PC-3 (cell line): ENCODE data around the gene TMPRSS2. TPM values are rescaled to one million over a fixed set of nuclear protein-coding genes. Genes with fewer than 3 reads are reported as not detected.
A peak's percentile ranks its signal among the peaks of the same experiment; 100 is the strongest.

ENCODE experiments used
- ATAC-seq: fragments of 200-7000 bp; cut with Tn5 transposase; 2 replicates; pipeline ENCODE4 v1.9.1; 2020; ENCODE audit warnings: mild to moderate bottlenecking, moderate library complexity
- BruUV-seq: library from RNA; stranded (reverse); fragments of 400-500 nt; replicated peaks from 2 replicates; lab custom pipeline; 2021; lab: Mats Ljungman, UMichigan
- CTCF ChIA-PET: fragments of 300-600 bp; sonication (Branson Sonifier 250); formaldehyde crosslinking; loops from one replicate; lab custom pipeline; 2022; ENCODE audit warnings: antibody characterized with exemption; lab: Charles Lee
- POLR2A ChIA-PET: fragments of 300-600 bp; sonication (Branson Sonifier 250); formaldehyde crosslinking; loops from one replicate; lab custom pipeline; 2022; ENCODE audit warnings: antibody characterized with exemption; ENCODE audit not compliant: unreplicated experiment; lab: Charles Lee
- DNase-seq: peaks from one replicate; pipeline ENCODE4 v3.0.0-alpha.2; 2015
- H2AFZ ChIP-seq: fragments of 300-600 bp; sonication (generic); 2 replicates; pipeline ENCODE4 v1.6.0; 2016; ENCODE audit warnings: antibody characterized with exemption, low read length
- H3F3A ChIP-seq: fragments of 300-600 bp; sonication (generic); one replicate; pipeline ENCODE4 v1.6.0; 2017; ENCODE audit warnings: antibody characterized with exemption, low read length, control low read depth, mild to moderate bottlenecking; ENCODE audit not compliant: unreplicated experiment
- H3K27ac ChIP-seq: fragments of 300-600 bp; sonication (generic); 2 replicates; pipeline ENCODE4 v1.5.1; 2016; ENCODE audit warnings: mild to moderate bottlenecking, low read length
- H3K27me3 ChIP-seq: fragments of 300-600 bp; sonication (generic); 2 replicates; pipeline ENCODE4 v1.6.1; 2016; ENCODE audit warnings: low read length, mixed read lengths
- H3K36me3 ChIP-seq: fragments of 300-600 bp; sonication (generic); 2 replicates; pipeline ENCODE4 v1.6.1; 2016; ENCODE audit warnings: low read depth, mixed run types, low read length, mixed read lengths
- H3K4me1 ChIP-seq: fragments of 300-600 bp; sonication (generic); 2 replicates; pipeline ENCODE4 v1.5.1; 2016; ENCODE audit warnings: low read length; ENCODE audit not compliant: insufficient read depth
- H3K4me2 ChIP-seq: fragments of 300-600 bp; sonication (generic); 2 replicates; pipeline ENCODE4 v1.6.0; 2016; ENCODE audit warnings: low read length
- H3K4me3 ChIP-seq: fragments of 300-600 bp; sonication (generic); 2 replicates; pipeline ENCODE4 v1.5.1; 2016; ENCODE audit warnings: mild to moderate bottlenecking, low read length, mixed read lengths
- H3K79me2 ChIP-seq: fragments of 300-600 bp; sonication (generic); 2 replicates; pipeline ENCODE4 v1.6.1; 2017; ENCODE audit warnings: low read length, mixed read lengths
- H3K9ac ChIP-seq: fragments of 300-600 bp; sonication (generic); 2 replicates; pipeline ENCODE4 v1.6.0; 2016; ENCODE audit warnings: mild to moderate bottlenecking, low read length
- H3K9me2 ChIP-seq: fragments of 300-600 bp; sonication (generic); replicated peaks from 2 replicates; pipeline ENCODE4 v1.6.1; 2016; ENCODE audit warnings: mixed run types, low read length, mixed read lengths
- H3K9me3 ChIP-seq: fragments of 300-600 bp; sonication (generic); 2 replicates; pipeline ENCODE4 v1.6.1; 2016; ENCODE audit warnings: low read length, mixed read lengths
- H4K20me1 ChIP-seq: fragments of 300-600 bp; sonication (generic); 2 replicates; pipeline ENCODE4 v1.6.1; 2016; ENCODE audit warnings: low read length, mixed read lengths
- CTCF ChIP-seq: fragments of 300-600 bp; sonication (generic); conservative IDR thresholded peaks from 2 replicates; pipeline ENCODE4 v1.5.1; 2017; ENCODE audit warnings: antibody characterized with exemption, low read depth, mild to moderate bottlenecking, low read length
- EZH2 ChIP-seq: fragments of 300-600 bp; sonication (generic); IDR thresholded peaks from one replicate; pipeline ENCODE4 v1.6.1; 2017; ENCODE audit warnings: antibody characterized with exemption, mild to moderate bottlenecking, low read length; ENCODE audit not compliant: unreplicated experiment
- EZH2phosphoT487 ChIP-seq: fragments of 300-600 bp; sonication (generic); IDR thresholded peaks from 2 replicates; pipeline ENCODE4 v1.6.1; 2018; ENCODE audit warnings: mild to moderate bottlenecking, antibody characterized with exemption, low read length, borderline replicate concordance
- intact Hi-C: fragments of 100-400 bp; cut with micrococcal nuclease; formaldehyde crosslinking; loops from 2 replicates; pipeline ENCODE4 v1.9.0; 2023
- total RNA-seq: library from RNA; depleted of rRNA; stranded (reverse); fragments of >200 nt; gene quantifications from 2 replicates; pipeline ENCODE4 v1.2.3, GENCODE V29; 2014

Gene TMPRSS2
- total RNA-seq, 1 experiment from 2014 or later, result 15.8 TPM

DNA sequence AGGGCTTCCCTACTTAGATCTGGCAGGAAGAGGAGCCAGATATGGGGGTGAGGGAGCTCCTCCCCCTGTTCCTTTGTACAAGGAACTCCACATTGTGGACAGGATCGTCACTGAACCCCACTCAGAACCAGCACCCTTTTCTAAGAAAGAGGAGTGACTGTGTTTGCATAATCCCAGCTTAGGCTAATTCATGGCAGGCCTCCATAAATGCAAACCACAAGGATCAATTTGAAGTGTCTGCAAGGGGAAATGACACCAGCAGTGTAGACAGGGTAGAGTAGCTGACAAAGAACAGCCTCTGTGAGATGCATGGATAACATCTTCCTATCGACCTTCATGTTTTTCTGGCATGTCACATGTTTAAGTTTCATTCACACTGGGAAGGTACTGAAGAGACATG, 70.2 kb downstream of the TMPRSS2 start:
- Histone ChIP-seq H3K4me3 (no peak overlapping the region), H3K9me3 (no peaks in the 10 kb centered on the region), H3K4me2 (no peak overlapping the region), H3K27ac (no peak overlapping the region), H3K9me2 (no peaks in the 10 kb centered on the region), H3K9ac (no peak overlapping the region), H3K27me3 (no peaks in the 10 kb centered on the region), H3K79me2 (no peaks in the 10 kb centered on the region), H3F3A (no peaks in the 10 kb centered on the region), H3K4me1 (no peaks in the 10 kb centered on the region), H4K20me1 (no peaks in the 10 kb centered on the region), H2AFZ (no peak overlapping the region), H3K36me3 (no peaks in the 10 kb centered on the region; the same call in 1 of the 2 replicates)
- BruUV-seq, result no TSS peak
- DNase-seq, result no peak
- no peak for ATAC-seq
- ChIA-PET POLR2A (no interaction called here), CTCF (no interaction called here)
- intact Hi-C loops, result no loop called here
- TF ChIP-seq EZH2phosphoT487 (no peak), EZH2 (no peak), CTCF (no peak)

DNA sequence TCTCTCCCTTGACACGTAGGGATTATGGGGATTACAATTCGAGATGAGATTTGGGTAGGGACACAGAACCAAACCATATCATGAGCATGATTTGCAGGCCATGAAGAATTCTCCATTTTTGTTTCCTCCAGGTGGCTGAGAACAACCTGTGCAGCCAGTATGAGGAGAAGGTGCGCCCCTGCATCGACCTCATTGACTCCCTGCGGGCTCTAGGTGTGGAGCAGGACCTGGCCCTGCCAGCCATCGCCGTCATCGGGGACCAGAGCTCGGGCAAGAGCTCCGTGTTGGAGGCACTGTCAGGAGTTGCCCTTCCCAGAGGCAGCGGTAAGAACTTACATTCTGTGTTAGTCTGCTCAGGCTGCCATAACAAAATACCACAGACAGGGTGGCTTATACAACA, 72.3 kb downstream of the TMPRSS2 start:
- no peaks in the 10 kb centered on the region for H3K27me3 ChIP-seq
- H4K20me1 ChIP-seq, result no peaks in the 10 kb centered on the region
- intact Hi-C loops, result no loop called here
- BruUV-seq, result no TSS peak
- H3K9ac ChIP-seq, result no peak overlapping the region
- H3K9me2 ChIP-seq, result no peaks in the 10 kb centered on the region
- H3K79me2 ChIP-seq, result no peaks in the 10 kb centered on the region
- no peak for DNase-seq
- H3K9me3 ChIP-seq, result no peaks in the 10 kb centered on the region
- H3K4me1 ChIP-seq, result no peaks in the 10 kb centered on the region
- CTCF ChIA-PET, result no interaction called here
- no peak for ATAC-seq
- no peak for TF ChIP-seq EZH2
- no peak for TF ChIP-seq EZH2phosphoT487
- no peak for TF ChIP-seq CTCF
- POLR2A ChIA-PET, result no interaction called here
- H3K36me3 ChIP-seq, result no peaks in the 10 kb centered on the region; the same call in 1 of the 2 replicates
- no peak overlapping the region for H3K4me2 ChIP-seq
- H2AFZ ChIP-seq, result no peak overlapping the region
- no peak overlapping the region for H3K4me3 ChIP-seq
- no peaks in the 10 kb centered on the region for H3F3A ChIP-seq
- no peak overlapping the region for H3K27ac ChIP-seq

GRCh38 chr21:41433566-41433965, 74.4 kb downstream of the TMPRSS2 start:
- Histone ChIP-seq H3K9ac (no peak overlapping the region), H3K27ac (no peak overlapping the region), H3K4me2 (no peak overlapping the region), H3K79me2 (no peaks in the 10 kb centered on the region), H2AFZ (no peak overlapping the region), H3K27me3 (no peaks in the 10 kb centered on the region), H4K20me1 (no peaks in the 10 kb centered on the region), H3K4me3 (no peak overlapping the region), H3F3A (no peaks in the 10 kb centered on the region), H3K4me1 (no peaks in the 10 kb centered on the region), H3K9me3 (no peaks in the 10 kb centered on the region), H3K9me2 (no peaks in the 10 kb centered on the region), H3K36me3 (no peaks in the 10 kb centered on the region; the same call in 1 of the 2 replicates)
- ATAC-seq (peak; percentile 49), DNase-seq (no peak)
- ChIA-PET CTCF (no interaction called here), POLR2A (no interaction called here)
- TF ChIP-seq CTCF (no peak), EZH2phosphoT487 (no peak), EZH2 (no peak)
- intact Hi-C loops, result loop anchor here (2.0 kb wide), 1 partner anchor 19 kb away; no protein-coding TSS in a partner anchor
- BruUV-seq, result no TSS peak
